NT2/D1 (cell line): ENCODE data around the gene CRK.
"Not testable (repeated sequence)": the region's sequence is repeated elsewhere in the genome, so short reads cannot be mapped to it uniquely, and the experiment has no call there.

ENCODE experiments used
- SUZ12 ChIP-seq: IDR thresholded peaks from 2 replicates; pipeline ENCODE4 v1.6.1; 2011; ENCODE audit not compliant: insufficient read length, insufficient read depth; ENCODE audit errors: extremely low read depth
- YY1 ChIP-seq: IDR thresholded peaks from 2 replicates; pipeline ENCODE4 v1.6.1; 2011; ENCODE audit not compliant: insufficient read length, insufficient read depth
- ZNF274 ChIP-seq: IDR thresholded peaks from 2 replicates; pipeline ENCODE4 v1.6.1; 2011; ENCODE audit warnings: mild to moderate bottlenecking, low read depth, low read length

DNA sequence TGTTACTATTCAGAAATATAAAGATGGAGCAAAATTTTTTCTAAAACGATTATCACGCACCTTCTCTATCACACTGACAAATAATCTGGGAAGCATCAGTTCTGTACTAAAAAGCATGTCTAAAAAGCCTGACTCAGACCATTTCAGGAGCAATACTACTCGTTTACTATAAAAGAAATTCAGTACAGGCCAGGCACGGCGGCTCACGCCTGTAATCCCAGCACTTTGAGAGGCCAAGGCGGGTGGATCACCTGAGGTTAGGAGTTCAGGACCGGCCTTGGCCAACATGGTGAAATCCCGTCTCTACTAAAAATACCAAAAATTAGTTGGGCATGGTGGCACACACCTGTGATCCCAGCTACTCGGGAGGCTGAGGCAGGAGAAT lies 77.6 kb downstream of the CRK start:
- not testable (repeated sequence) for TF ChIP-seq YY1, ZNF274, SUZ12
